GM18511 (cell line): ENCODE data around the gene STAG3.
"Not testable (repeated sequence)": the region's sequence is repeated elsewhere in the genome, so short reads cannot be mapped to it uniquely, and the experiment has no call there.

Experiments used
- ATAC-seq: cut with Tn5 transposase; IDR thresholded peaks from one replicate; pipeline ENCODE4 v1.9.1; 2021; ENCODE audit warnings: mild to moderate bottlenecking, moderate library complexity; ENCODE audit not compliant: unreplicated experiment

STAG3 gene

DNA sequence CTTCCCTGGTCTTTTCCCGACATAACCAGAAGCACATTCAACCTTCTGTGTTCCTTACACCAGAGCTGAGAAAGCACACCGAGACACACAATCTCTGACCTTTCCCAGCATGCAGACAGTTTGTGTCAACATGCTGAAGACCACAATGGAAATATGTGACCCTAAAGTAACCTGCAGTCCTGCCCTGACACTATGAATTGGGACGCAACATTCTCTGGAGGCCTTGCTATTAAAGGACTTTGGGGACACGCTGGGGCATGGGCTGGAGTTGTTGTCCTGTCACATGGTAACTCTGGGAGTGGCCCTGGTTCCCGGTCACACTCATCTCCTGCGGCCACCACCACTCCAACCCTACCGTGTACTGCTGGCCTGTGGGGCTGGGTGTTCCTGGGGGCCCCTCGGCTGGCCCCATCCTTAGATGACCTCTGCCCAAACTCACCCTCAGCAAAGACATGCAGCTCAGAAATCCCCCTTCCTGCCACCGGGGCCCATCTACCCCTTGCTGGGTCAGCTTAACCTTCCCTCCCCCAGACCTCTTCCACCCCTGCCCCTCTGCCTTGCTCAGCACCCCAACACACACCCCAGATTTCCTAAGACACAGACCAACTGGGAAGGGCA is 67.4 kb downstream of the STAG3 start:
- not testable (repeated sequence) for ATAC-seq

DNA sequence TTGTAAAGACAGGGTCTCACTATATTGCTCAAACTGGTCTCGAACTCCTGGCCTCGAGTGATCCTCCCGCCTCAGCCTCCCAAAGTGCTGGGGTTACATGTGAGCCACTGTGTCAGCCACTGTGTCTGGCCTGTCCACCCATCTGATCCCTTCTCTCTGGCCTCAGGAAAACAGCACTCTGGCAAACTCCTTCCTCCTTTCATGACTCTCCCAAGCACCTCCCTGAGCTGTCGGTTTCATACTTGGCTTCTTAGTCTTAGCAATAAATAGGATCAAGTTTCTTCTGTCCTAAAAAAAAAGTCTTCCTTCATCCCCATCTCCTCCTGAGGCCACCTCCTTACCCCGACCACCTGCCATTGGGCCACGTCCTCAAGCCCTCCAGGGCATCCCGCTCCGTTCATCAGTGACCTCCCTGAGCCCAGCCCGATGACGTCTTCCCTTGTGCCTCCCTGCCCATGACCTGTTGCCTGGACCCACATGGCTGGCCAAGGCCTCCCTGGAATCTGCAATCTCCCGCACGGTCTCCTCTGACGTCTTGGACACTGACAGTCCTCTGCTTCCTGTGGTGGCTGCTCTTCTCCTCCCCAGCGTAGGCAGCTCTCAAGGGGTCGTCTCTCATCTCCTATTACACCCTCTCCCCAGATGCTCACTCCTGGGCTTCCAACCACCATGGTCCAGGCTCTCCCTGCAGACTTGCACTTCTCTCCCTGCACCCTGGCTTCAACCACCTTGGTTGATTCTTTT is 68.6 kb downstream of the STAG3 start:
- not testable (repeated sequence) for ATAC-seq

DNA sequence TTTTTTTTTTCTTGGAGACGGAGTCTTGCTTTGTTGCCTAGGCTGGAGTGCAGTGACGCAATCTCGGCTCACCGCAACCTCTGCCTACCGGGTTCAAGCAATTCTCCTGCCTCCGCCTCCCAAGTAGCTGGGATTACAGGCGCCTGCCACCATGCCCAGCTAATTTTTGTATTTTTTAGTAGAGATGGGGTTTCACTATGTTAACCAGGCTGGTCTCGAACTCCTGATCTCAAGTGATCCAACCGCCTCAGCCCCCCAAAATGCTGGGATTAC is 69.1 kb downstream of the STAG3 start:
- ATAC-seq: not testable (repeated sequence)

GRCh38 chr7:100247152-100247757 is 69.5 kb downstream of the STAG3 start:
- ATAC-seq: no peak

DNA sequence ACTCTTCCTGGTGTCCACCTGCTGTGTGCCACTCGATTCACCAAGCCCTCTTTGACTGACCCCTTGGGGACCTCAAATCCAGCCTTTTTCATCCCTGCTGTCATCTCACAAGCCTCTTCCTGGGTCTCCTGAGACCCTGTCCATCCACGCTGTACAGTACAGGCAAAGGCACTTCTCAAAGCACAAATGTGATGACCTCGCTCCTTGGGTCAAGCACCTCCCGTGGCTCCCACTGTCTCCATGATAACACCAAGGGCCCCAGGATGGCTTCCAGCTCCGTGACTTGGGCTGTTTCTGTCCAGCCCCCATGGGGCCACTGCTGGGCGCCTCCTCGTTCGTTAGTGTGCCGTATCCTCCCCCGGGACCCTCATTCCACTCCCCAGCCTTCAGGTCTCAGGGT is 70.8 kb downstream of the STAG3 start:
- ATAC-seq: no peak

GRCh38 chr7:100257017-100257416 is 79.3 kb downstream of the STAG3 start:
- no peak for ATAC-seq

DNA sequence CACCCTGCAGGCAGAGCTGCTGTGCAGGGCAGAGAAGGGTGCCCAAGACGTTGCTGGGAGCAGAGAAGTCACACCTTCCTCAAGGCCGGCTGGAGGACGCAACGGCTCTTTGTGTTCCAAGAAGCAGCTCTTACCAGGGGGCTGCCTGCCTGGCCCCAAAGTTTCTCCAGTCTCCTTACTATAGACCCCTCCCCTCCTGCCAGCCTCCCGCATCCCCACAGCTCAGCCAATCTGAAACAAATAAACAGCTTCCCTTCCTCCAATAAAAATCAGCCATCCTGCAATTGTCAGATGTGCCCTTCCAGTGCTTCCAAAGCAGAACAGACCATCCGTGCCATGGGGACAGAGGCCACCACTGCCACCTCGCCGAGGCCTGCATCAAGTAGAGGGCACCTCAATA is 82.3 kb downstream of the STAG3 start:
- not testable (repeated sequence) for ATAC-seq

- not testable (repeated sequence) for ATAC-seq
These were observed 85.2 kb downstream of the STAG3 start for GRCh38 chr7:100262896-100263295.
